NB4 (cell line): ENCODE data around the gene NAV3.

Experiments used
- DNase-seq: peaks from one replicate; pipeline ENCODE4 v3.0.0; 2010; ENCODE audit warnings: low read depth
- H3K4me3 ChIP-seq: one replicate; pipeline ENCODE4 v1.5.1; 2011; ENCODE audit warnings: mild to moderate bottlenecking, low read depth, low read length, moderate library complexity
- MYC ChIP-seq: IDR thresholded peaks from 2 replicates; pipeline ENCODE4 v1.6.1; 2011; ENCODE audit warnings: low read depth, low read length
- POLR2A ChIP-seq: IDR thresholded peaks from 2 replicates; pipeline ENCODE4 v1.6.1; 2011; ENCODE audit warnings: mild to moderate bottlenecking; ENCODE audit not compliant: insufficient read length; ENCODE audit errors: extremely low read depth
- TF ChIP-seq, protein P1 (sequence below): IDR thresholded peaks from one replicate; pipeline ENCODE4 v1.5.1; 2012; ENCODE audit warnings: low read depth, low read length
- TF ChIP-seq, protein P2 (sequence below): IDR thresholded peaks from 2 replicates; pipeline ENCODE4 v1.6.1; 2011; ENCODE audit warnings: low read depth, low read length

NAV3 gene

DNA sequence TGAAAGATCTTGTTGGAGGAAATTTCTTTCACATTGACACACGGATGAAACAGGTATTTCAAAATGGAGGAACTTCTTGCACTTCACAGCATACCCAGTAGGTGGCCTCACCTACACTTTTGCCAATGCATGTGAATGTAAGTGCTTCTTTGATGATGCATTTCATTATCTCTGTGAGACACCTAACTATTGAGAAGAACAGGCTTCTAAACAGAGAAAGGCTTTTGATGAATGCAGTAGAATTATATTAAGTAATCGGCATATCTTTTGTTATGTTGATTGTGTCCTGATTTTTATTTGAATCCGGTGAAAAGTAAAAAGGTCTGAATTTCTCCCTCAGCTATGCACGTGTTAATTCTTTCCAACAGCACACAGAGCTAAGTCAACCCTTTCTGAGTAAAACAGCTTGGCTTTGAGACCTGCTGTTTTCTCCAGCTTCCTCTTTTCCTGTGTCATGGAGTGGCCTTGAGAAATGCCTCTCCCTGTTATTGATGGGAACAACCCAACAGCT, 399.0 kb downstream of the NAV3 start:
- peak; percentile 59 for DNase-seq
- no peak for TF ChIP-seq MYC
- TF ChIP-seq, protein P1, sequence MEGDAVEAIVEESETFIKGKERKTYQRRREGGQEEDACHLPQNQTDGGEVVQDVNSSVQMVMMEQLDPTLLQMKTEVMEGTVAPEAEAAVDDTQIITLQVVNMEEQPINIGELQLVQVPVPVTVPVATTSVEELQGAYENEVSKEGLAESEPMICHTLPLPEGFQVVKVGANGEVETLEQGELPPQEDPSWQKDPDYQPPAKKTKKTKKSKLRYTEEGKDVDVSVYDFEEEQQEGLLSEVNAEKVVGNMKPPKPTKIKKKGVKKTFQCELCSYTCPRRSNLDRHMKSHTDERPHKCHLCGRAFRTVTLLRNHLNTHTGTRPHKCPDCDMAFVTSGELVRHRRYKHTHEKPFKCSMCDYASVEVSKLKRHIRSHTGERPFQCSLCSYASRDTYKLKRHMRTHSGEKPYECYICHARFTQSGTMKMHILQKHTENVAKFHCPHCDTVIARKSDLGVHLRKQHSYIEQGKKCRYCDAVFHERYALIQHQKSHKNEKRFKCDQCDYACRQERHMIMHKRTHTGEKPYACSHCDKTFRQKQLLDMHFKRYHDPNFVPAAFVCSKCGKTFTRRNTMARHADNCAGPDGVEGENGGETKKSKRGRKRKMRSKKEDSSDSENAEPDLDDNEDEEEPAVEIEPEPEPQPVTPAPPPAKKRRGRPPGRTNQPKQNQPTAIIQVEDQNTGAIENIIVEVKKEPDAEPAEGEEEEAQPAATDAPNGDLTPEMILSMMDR: peak; percentile 80
- H3K4me3 ChIP-seq: no peak overlapping the region

DNA sequence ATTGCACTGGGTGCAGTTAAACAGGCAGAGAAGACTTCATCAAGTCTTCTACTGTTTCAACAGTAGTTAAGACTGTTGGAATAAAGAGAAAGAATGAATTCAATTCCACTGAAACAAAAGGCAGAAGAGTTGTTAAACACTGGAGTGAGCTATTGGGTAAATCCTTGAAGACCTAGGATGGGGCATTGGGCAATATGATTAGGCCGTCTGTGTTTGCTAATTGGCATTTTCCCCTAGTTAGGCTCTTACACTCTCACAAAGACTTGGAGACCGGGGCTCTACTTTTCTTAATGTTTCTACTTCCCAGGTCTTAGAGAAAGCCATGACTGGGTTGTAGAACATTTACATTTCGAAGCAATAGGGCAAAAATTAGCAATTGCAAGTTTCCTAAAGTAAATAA, 402.1 kb downstream of the NAV3 start:
- DNase-seq: no peak
- TF ChIP-seq, protein P1: no peak
- no peak for TF ChIP-seq POLR2A
- TF ChIP-seq, protein P2, sequence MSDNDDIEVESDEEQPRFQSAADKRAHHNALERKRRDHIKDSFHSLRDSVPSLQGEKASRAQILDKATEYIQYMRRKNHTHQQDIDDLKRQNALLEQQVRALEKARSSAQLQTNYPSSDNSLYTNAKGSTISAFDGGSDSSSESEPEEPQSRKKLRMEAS: no peak
- no peak for TF ChIP-seq MYC
- no peak overlapping the region for H3K4me3 ChIP-seq

DNA sequence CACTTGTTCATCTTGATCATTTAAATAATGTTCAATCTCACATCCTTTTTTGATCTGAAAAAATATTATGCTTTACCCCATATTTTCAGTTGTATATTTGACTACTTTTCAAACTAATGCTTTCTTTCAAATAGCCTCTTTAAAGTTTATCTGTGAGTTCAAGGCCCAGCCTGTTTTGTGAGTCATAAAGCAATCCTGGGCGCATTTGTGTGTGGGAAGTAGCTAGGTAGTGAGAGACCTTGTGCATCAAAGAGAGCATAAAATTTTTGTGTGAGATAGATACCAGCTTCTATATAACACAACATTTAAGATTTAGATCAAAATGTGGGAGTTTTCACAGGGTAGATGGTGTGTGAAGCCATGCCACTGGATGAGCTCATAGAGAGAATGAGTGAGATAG, 405.6 kb downstream of the NAV3 start:
- no peak for DNase-seq
- no peak overlapping the region for H3K4me3 ChIP-seq
- TF ChIP-seq, protein P1: no peak
- TF ChIP-seq, protein P2: no peak
- TF ChIP-seq POLR2A (no peak), MYC (no peak)

DNA sequence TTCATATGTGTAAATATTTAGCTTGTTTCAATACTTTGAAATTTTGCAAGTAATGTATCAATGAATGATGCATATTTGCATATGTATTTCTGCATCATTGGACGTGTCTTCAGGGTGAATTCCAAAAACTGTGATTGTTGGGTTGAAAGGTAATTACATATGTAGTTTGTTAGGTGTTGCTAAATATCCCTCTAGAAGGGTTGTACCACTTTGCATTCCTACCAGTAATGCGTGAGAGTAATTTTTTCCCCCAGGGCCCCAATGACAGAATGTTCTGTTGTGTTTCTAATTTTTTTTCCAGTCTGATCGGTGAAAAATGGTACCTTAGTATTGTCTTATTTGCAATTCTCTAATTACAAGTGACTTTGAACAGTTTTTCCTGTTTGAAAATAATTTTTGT, 408.9 kb downstream of the NAV3 start:
- DNase-seq: no peak
- no peak for TF ChIP-seq MYC
- TF ChIP-seq, protein P1: no peak
- TF ChIP-seq, protein P2: no peak
- no peak overlapping the region for H3K4me3 ChIP-seq

DNA sequence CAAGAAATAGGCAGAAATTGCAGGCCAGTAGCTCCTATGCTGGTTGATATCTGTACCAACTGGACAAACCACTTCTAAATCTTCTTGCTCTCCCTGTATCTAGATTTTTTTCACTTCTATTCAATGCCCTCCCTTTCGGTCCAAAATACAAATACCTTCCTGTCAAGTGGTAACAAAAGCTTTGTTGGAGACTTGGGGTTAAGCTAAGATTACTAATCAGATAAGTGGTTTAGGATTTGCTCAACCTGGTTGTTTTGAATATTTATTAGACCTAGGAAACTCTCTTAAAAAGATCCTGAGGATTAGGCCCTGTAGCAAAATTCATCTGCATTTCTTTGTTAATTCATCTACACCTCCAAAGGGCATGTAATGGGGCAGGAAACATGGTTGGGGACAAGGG, 410.1 kb downstream of the NAV3 start:
- TF ChIP-seq, protein P2: no peak
- TF ChIP-seq MYC: no peak
- no peak for TF ChIP-seq POLR2A
- TF ChIP-seq, protein P1: no peak
- DNase-seq: no peak
- no peak overlapping the region for H3K4me3 ChIP-seq

DNA sequence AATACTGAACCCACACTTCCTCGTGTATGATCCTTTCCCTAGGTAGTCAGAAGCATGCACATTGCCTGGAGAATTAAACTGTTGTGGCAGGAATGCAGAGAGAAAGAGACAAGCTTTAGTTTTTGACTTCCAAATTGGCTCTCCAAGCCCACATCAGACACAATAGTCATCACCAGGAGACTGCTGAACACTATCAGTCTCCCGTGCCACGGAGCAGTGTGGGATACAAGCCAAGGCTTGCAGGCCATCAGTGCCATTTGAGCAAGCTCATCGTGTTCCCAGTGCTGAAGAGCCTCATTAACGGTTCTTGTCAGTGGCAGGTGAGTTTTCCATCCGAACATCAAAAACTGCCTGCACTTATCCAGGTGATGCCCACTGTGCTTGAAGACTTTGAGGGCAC, 410.8 kb downstream of the NAV3 start:
- TF ChIP-seq POLR2A (no peak), MYC (no peak)
- TF ChIP-seq, protein P2: no peak
- TF ChIP-seq, protein P1: no peak
- H3K4me3 ChIP-seq: no peak overlapping the region
- no peak for DNase-seq
